Esophagus muscularis mucosa (tissue), 4 donors: Measurements from ENCODE around the gene LVRN. TPM values are rescaled to one million over a fixed set of nuclear protein-coding genes. Genes with fewer than 3 reads are reported as not detected.
A peak's percentile ranks its signal among the peaks of the same experiment; 100 is the strongest.

ENCODE experiments used
- DNase-seq: peaks from one replicate; pipeline ENCODE4 v3.0.0-alpha.2; 2017; ENCODE audit errors: extremely low spot score
- H3K27ac ChIP-seq, 4 donors: fragments of 200-600 bp; sonication (generic); replicated peaks in 1 of 4; 1 replicate in 3 of 4; 2 replicates in 1 of 4; pipeline ENCODE4 v1.5.1; 2016 to 2019; ENCODE audit warnings: mild to moderate bottlenecking in 1 of 4
- H3K27me3 ChIP-seq, 4 donors: fragments of 200-600 bp; sonication (generic); one replicate each; pipeline versions ENCODE4 v1.5.1 to v1.6.0; 2016 to 2019
- H3K36me3 ChIP-seq, 4 donors: fragments of 200-600 bp; sonication (generic); one replicate each; pipeline ENCODE4 v1.5.1; 2016 to 2019
- H3K4me1 ChIP-seq, 4 donors: fragments of 200-600 bp; sonication (generic); one replicate each; pipeline ENCODE4 v1.5.1; 2016 to 2019
- H3K4me3 ChIP-seq, 4 donors: fragments of 200-600 bp; sonication (generic); 1 replicate in 2 of 4; 2 replicates in 2 of 4; pipeline ENCODE4 v1.5.1; 2016 to 2019; ENCODE audit warnings: mild to moderate bottlenecking in 4 of 4, moderate library complexity in 1 of 4
- H3K9me3 ChIP-seq, 4 donors: fragments of 200-600 bp; sonication (generic); 1 replicate in 3 of 4; 2 replicates in 1 of 4; pipeline ENCODE4 v1.5.1; 2016 to 2019
- CTCF ChIP-seq, 3 experiments: fragments of 200-600 bp in 2 of 3; fragments of 450-650 bp in 1 of 3; sonication (generic) in 2 of 3; IDR thresholded peaks; one replicate each; pipeline ENCODE4 v1.5.1; 2017 to 2019; ENCODE audit warnings: antibody characterized with exemption in 3 of 3, mild to moderate bottlenecking in 2 of 3, moderate library complexity in 1 of 3
- EP300 ChIP-seq: sonication (generic); formaldehyde crosslinking; IDR thresholded peaks from one replicate; pipeline ENCODE4 v1.6.1; 2017; ENCODE audit warnings: antibody characterized with exemption
- POLR2A ChIP-seq: fragments of 450-650 bp; IDR thresholded peaks from one replicate; pipeline ENCODE4 v1.6.1; 2017; ENCODE audit warnings: antibody characterized with exemption, moderate library complexity, mild to moderate bottlenecking, low read depth
- POLR2AphosphoS5 ChIP-seq, 2 donors: sonication (generic); formaldehyde crosslinking; IDR thresholded peaks; one replicate each; pipeline ENCODE4 v1.6.1; 2017; ENCODE audit warnings: antibody characterized with exemption in 2 of 2
- WGBS: methylation state at CpG from one replicate; pipeline ENCODE4 v1.1.5; 2018; 5-methylcytosine and 5-hydroxymethylcytosine counted together
- intact Hi-C: fragments of 100-400 bp; cut with DNase I; formaldehyde crosslinking; loops from one replicate; pipeline ENCODE4 v1.15.1; 2023
- total RNA-seq, 4 donors: library from RNA; depleted of rRNA; stranded (reverse); fragments of >200 nt; gene quantifications; one replicate each; pipeline versions ENCODE4 v1.1.0 to v1.2.1, GENCODE V29; 2016

Gene LVRN
- total RNA-seq, 4 donors from 2014 or later: 1.3 to 11.2 (median 3.4) TPM

- H3K27me3 ChIP-seq: no peaks in the 10 kb centered on the region
- H3K4me3 ChIP-seq: no peak overlapping the region
- DNase-seq: no peak
- TF ChIP-seq EP300: no peak
- no peak overlapping the region for H3K27ac ChIP-seq
- H3K4me1 ChIP-seq: no peaks in the 10 kb centered on the region
- intact Hi-C loops: no loop called here
- no peaks in the 10 kb centered on the region for H3K9me3 ChIP-seq
- no peaks in the 10 kb centered on the region for H3K36me3 ChIP-seq
- 87% methylated on average over 6 of the region's 6 CpGs for WGBS
Measured at GRCh38 chr5:115995351-115995750, 33.1 kb downstream of the LVRN start.

DNA sequence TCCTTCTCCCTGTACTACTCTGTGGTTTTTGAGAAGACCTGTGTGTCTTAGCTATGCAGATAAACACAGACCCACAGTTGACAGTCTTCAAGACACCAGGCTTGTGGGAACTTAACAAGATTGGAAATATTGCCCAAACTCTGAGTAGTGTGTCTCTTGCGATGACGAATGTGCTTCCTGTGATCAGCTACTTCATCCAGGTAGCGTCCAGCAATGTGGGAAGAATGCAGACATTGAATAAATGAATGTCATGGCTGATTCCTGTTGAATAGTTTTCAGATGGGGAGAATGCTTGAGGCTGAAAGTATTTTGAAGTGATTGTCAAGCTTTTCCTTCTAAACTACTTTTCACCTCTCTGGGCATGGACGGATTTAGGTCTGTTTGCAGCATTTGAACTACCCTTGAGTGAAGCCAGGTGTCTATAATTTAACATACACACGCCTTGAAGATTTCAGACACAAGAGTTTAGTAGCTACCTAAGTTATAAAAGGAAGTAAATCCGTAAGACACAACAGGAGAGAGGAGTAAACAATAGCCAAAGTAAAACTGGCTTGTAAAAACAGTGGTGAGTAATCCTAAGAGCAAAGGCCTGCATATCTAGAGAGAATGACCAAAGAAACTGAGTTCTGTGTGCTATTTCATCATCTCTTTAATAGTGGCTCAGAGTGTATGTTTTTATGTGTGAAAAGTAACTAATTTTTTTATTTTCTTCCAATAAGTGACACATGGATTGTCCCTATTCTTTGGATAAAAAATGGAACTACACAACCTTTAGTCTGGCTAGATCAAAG, 40.0 kb downstream of the LVRN start:
- intact Hi-C loops: no loop called here
- H3K36me3 ChIP-seq: no peaks in the 10 kb centered on the region
- H3K27ac ChIP-seq: no peak overlapping the region
- 70% methylated on average over 6 of the region's 6 CpGs for WGBS
- no peak for TF ChIP-seq POLR2A
- no peak for TF ChIP-seq CTCF (IDR thresholded peaks at IDR 0.05)
- TF ChIP-seq POLR2AphosphoS5 (IDR thresholded peaks at IDR 0.05): no peak
- no peak for TF ChIP-seq EP300
- no peak for DNase-seq
- H3K4me3 ChIP-seq: no peak overlapping the region
- no peaks in the 10 kb centered on the region for H3K27me3 ChIP-seq
- H3K9me3 ChIP-seq: no peaks in the 10 kb centered on the region
- H3K4me1 ChIP-seq: no peaks in the 10 kb centered on the region

DNA sequence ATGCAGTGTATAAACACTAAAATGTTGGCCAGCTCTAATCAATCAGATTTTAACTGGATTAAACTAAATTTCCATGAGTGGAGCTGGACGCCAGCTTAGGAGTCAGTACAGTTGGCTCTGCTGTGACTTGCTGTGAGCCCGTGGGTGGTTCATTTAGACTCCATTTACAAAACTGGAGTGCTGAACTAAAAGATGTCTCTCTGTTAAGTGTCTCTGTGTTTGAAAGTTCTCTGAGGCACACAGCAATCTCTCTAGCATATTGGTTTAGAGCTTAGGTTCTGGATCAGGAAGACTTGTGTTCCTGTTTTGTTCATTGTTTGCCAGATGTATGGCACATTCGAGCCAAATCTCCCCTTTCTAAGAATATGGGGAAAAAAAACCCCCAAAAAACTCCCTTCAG, 42.0 kb downstream of the LVRN start:
- WGBS: 88% methylated on average over 3 of the region's 3 CpGs
- Histone ChIP-seq H3K36me3 (no peaks in the 10 kb centered on the region), H3K9me3 (no peaks in the 10 kb centered on the region), H3K4me3 (no peak overlapping the region), H3K4me1 (no peaks in the 10 kb centered on the region), H3K27ac (no peak overlapping the region), H3K27me3 (no peaks in the 10 kb centered on the region)
- TF ChIP-seq EP300: no peak
- TF ChIP-seq POLR2AphosphoS5 (IDR thresholded peaks at IDR 0.05): no peak
- no peak for TF ChIP-seq CTCF (IDR thresholded peaks at IDR 0.05)
- TF ChIP-seq POLR2A: no peak
- intact Hi-C loops: no loop called here
- no peak for DNase-seq

- no peaks in the 10 kb centered on the region for H3K4me1 ChIP-seq
- H3K27ac ChIP-seq: no peak overlapping the region
- H3K9me3 ChIP-seq: no peaks in the 10 kb centered on the region
- H3K36me3 ChIP-seq: no peaks in the 10 kb centered on the region
- no peak for TF ChIP-seq CTCF (IDR thresholded peaks at IDR 0.05)
- H3K4me3 ChIP-seq: no peak overlapping the region
- intact Hi-C loops: no loop called here
- 76% methylated on average over 3 of the region's 3 CpGs for WGBS
- DNase-seq: no peak
- no peaks in the 10 kb centered on the region for H3K27me3 ChIP-seq
Measured at GRCh38 chr5:116009806-116010205, 47.5 kb downstream of the LVRN start.

DNA sequence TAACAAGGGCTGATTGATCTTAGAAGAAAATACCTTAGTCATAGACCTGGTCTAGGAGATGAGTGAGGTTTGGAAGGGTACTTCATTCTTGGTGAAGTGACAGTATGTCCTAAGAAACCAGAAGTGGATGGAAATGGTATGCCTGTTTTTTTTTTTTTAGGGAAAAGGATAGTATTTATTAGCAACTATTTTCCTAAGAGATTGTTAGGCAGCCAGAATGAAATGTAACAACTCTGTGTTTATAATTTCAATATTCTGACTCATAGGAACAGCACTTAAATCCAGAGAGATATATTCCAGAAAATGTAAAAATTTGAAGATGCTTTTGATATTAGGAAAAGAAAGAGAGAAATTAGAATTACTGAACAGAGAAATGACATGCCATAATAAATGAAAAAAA, 48.8 kb downstream of the LVRN start:
- no peak overlapping the region for H3K27ac ChIP-seq
- no peaks in the 10 kb centered on the region for H3K36me3 ChIP-seq
- no peaks in the 10 kb centered on the region for H3K27me3 ChIP-seq
- no peaks in the 10 kb centered on the region for H3K9me3 ChIP-seq
- intact Hi-C loops: no loop called here
- no peak overlapping the region for H3K4me3 ChIP-seq
- H3K4me1 ChIP-seq: no peaks in the 10 kb centered on the region
- TF ChIP-seq EP300: no peak
- DNase-seq: no peak

GRCh38 chr5:116013207-116013785, 51.0 kb downstream of the LVRN start:
- Histone ChIP-seq H3K36me3 (no peaks in the 10 kb centered on the region), H3K27ac (peak overlapping the region in 2 of 4 donors; percentile 18 to 24), H3K4me1 (no peaks in the 10 kb centered on the region), H3K9me3 (no peaks in the 10 kb centered on the region), H3K4me3 (no peak overlapping the region), H3K27me3 (no peaks in the 10 kb centered on the region)
- TF ChIP-seq CTCF (IDR thresholded peaks at IDR 0.05) (no peak), EP300 (no peak), POLR2AphosphoS5 (IDR thresholded peaks at IDR 0.05) (peak in 1 of 2 donors; percentile 7)
- no peak for DNase-seq
- intact Hi-C loops: no loop called here
- WGBS: 49% methylated on average over 6 of the region's 6 CpGs
